Stomach (tissue), 4 donors: ENCODE data around the gene VSTM2L.

Experiments used
- EP300 ChIP-seq: sonication (generic); formaldehyde crosslinking; IDR thresholded peaks from one replicate; pipeline ENCODE4 v1.6.1; 2017; ENCODE audit warnings: antibody characterized with exemption
- POLR2A ChIP-seq, 4 donors: fragments of 450-650 bp; IDR thresholded peaks; one replicate each; pipeline ENCODE4 v1.6.1; 2016; ENCODE audit warnings: antibody characterized with exemption in 4 of 4, control low read depth in 2 of 4, mild to moderate bottlenecking in 1 of 4, moderate library complexity in 1 of 4
- POLR2AphosphoS5 ChIP-seq, 3 donors: sonication (generic); formaldehyde crosslinking; IDR thresholded peaks; one replicate each; pipeline ENCODE4 v1.6.1; 2016; ENCODE audit warnings: antibody characterized with exemption in 3 of 3
- TF ChIP-seq, protein P1 (sequence below), 7 experiments: fragments of 450-650 bp in 4 of 7; fragments of 200-600 bp in 3 of 7; sonication (generic) in 3 of 7; IDR thresholded peaks; one replicate each; pipeline ENCODE4 v1.5.1; 2016 to 2019; ENCODE audit warnings: antibody characterized with exemption in 7 of 7, control low read depth in 2 of 7, mild to moderate bottlenecking in 1 of 7

DNA sequence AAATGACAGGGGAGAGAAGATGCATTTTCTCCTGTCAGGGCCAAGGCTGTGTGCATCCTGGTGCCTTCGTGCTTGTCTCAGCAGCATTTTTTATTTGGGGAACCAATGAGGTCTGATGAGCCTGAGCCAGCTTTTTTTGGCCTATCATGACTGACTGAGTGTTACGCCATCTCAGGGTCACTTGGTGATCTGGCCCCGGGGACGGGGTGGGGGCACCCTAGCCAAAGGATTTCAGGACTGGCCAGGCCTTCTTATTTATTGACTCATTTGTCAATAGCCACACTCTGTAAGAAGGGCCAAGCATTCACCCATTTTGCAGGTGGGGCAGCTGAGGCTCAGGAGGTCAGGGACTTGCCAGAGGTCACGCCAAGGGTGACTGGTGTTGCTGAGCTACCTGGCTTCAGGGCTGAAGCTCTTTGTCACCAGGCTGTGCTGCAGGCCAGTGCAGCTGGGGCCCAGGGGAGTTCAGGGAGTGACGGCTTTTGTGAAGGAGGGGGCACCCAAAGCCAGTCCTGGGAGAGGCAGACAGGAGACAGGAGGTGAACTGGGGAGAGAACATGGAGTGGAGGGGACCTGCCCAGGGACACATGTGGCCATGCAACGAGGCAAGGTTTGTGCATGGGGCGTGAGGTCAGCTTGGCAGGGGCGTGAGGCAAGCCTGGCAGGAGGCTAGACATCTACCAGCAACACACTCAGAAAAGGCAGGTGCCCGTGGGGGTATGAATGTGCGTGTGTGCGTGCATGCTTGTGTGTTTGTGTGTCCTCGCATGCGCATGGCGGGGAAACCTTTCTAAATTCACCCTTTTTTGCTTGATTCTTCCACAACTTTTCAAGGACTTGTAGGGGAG lies 31.1 kb downstream of the VSTM2L start:
- no peak for TF ChIP-seq POLR2AphosphoS5 (IDR thresholded peaks at IDR 0.05)
- TF ChIP-seq, protein P1, sequence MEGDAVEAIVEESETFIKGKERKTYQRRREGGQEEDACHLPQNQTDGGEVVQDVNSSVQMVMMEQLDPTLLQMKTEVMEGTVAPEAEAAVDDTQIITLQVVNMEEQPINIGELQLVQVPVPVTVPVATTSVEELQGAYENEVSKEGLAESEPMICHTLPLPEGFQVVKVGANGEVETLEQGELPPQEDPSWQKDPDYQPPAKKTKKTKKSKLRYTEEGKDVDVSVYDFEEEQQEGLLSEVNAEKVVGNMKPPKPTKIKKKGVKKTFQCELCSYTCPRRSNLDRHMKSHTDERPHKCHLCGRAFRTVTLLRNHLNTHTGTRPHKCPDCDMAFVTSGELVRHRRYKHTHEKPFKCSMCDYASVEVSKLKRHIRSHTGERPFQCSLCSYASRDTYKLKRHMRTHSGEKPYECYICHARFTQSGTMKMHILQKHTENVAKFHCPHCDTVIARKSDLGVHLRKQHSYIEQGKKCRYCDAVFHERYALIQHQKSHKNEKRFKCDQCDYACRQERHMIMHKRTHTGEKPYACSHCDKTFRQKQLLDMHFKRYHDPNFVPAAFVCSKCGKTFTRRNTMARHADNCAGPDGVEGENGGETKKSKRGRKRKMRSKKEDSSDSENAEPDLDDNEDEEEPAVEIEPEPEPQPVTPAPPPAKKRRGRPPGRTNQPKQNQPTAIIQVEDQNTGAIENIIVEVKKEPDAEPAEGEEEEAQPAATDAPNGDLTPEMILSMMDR (IDR thresholded peaks at IDR 0.05), result no peak
- no peak for TF ChIP-seq POLR2A (IDR thresholded peaks at IDR 0.05)
- TF ChIP-seq EP300, result no peak
